SJCRH30 (cell line): ENCODE data around the gene MAML2. TPM values are rescaled to one million over a fixed set of nuclear protein-coding genes. Genes with fewer than 3 reads are reported as not detected.
A peak's percentile ranks its signal among the peaks of the same experiment; 100 is the strongest.

Source experiments
- DNase-seq, 2 experiments: peaks; one replicate each; pipeline ENCODE4 v3.0.0-alpha.2; 2015 to 2020
- H3K27ac ChIP-seq: fragments of 250-450 bp; sonication (Bioruptor Pico); 2 replicates; pipeline ENCODE4 v1.5.1; 2020; ENCODE audit warnings: mild to moderate bottlenecking, moderate library complexity
- H3K27me3 ChIP-seq: fragments of 250-450 bp; sonication (Bioruptor Pico); 2 replicates; pipeline ENCODE4 v1.5.1; 2020; ENCODE audit warnings: mild to moderate bottlenecking, moderate library complexity
- H3K36me3 ChIP-seq: fragments of 250-450 bp; sonication (Bioruptor Pico); 2 replicates; pipeline ENCODE4 v1.5.1; 2020; ENCODE audit warnings: mild to moderate bottlenecking, moderate library complexity
- H3K4me1 ChIP-seq: fragments of 250-450 bp; sonication (Bioruptor Pico); 2 replicates; pipeline ENCODE4 v1.5.1; 2020; ENCODE audit warnings: mild to moderate bottlenecking, moderate library complexity
- H3K4me3 ChIP-seq: fragments of 250-450 bp; sonication (Bioruptor Pico); 2 replicates; pipeline ENCODE4 v1.5.1; 2020; ENCODE audit warnings: mild to moderate bottlenecking, moderate library complexity
- H3K9me3 ChIP-seq: fragments of 250-450 bp; sonication (Bioruptor Pico); replicated peaks from 2 replicates; pipeline ENCODE4 v1.5.1; 2020; ENCODE audit warnings: mild to moderate bottlenecking, moderate library complexity
- total RNA-seq: library from RNA; depleted of rRNA; stranded (reverse); fragments of >200 nt; shearing (Covaris generic); gene quantifications from 2 replicates; pipeline ENCODE4 v1.2.3, GENCODE V29; 2014

The MAML2 gene
- total RNA-seq, 1 experiment from 2014 or later, result 2.1 TPM

DNA sequence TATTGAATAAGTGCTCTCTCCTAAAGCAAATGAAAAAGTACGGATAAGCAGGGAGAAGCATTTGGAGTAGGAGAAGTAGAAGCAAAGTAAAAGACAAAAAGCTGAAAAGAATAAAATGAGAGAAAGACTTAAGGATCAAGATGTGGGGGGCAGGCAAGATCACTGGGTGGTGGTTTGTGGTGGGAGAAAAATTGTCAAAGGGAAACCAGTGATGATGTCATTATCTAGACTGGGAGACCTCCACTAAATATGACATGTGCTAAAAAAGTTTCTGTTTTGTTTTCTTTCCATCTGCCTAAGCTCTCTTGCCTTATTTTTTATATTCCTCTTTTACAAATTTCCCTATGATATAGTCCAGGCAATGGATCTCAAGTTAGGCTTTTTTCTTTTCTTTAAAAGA lies 14.8 kb upstream of the MAML2 start:
- H3K4me1 ChIP-seq, result no peaks in the 10 kb centered on the region
- H3K27ac ChIP-seq, result no peak overlapping the region
- no peak overlapping the region for H3K4me3 ChIP-seq
- H3K36me3 ChIP-seq, result no peaks in the 10 kb centered on the region; the same call in 1 of the 2 replicates
- no peaks in the 10 kb centered on the region for H3K9me3 ChIP-seq
- no peak for DNase-seq
- no peaks in the 10 kb centered on the region for H3K27me3 ChIP-seq

DNA sequence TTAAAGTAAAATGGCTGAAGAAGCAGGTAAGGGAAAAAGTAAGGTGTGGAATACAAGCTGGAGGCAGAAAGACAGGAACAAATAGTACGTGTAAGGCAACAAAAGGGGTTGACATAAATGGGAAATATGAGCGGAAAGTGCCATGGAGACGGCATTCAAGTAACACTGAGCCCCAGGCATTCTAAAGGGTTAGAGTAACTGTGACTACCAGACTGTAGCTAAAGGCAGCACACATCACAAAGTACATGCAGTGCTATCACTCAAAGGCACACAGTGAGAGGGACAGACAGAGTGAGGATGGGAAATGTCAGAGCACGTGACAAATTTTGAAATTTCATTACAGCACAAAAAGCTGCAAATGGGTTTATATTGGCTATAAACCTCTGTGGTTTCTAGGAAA lies 13.9 kb upstream of the MAML2 start:
- Histone ChIP-seq H3K27ac (no peak overlapping the region), H3K36me3 (no peaks in the 10 kb centered on the region; the same call in 1 of the 2 replicates), H3K4me1 (no peaks in the 10 kb centered on the region), H3K27me3 (no peaks in the 10 kb centered on the region), H3K4me3 (no peak overlapping the region), H3K9me3 (no peaks in the 10 kb centered on the region)
- DNase-seq, result no peak

- Histone ChIP-seq H3K27ac (peak overlapping the region; percentile 36; the same call in 1 of the 2 replicates), H3K9me3 (no peaks in the 10 kb centered on the region), H3K27me3 (no peaks in the 10 kb centered on the region), H3K4me1 (no peaks in the 10 kb centered on the region), H3K4me3 (peak overlapping the region; percentile 65), H3K36me3 (no peaks in the 10 kb centered on the region)
- DNase-seq, result peak in 1 of 2 experiments; percentile 4
Measured at GRCh38 chr11:96342014-96342960, 708 bp downstream of the MAML2 start.

DNA sequence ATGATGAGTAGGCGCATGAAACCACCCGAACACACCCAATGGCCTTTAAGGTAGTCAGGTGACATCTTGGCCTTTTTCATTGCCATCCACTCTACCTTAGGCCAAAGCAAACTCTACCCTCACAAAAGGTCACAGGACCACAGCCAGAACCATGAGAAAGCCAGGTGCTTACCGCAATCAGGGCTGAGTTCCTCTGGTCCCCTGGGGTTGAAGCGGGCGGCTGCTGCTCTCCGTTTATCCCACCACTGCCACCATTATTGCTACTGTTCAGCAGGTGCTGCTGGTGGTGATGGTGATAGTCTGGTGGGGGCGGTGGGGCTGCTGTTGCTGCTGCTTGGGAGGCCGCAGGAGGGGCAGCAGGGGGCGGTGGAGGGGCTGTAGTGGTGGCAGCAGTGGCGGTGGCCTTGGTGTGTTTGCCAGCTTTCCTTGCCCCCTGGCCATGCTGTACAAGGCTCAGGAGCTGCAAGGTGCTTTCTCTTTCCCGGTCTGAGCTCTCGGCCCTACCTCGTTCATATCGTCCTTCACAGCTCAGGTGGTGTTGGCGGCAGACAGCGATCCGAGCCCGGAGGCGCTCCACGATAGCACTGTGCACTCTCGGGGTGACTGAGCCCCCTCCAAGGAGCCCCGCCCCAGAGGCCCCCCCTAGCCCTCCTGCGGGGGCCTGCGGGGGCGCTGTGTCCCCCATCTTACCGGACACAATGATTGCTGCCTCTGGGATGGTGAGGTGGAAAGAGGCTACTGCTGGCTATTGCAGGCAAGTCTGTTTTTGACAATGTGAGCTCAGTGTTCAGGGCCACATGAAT lies 1.6 kb downstream of the MAML2 start:
- DNase-seq, result peak; percentile 6 to 8
- no peaks in the 10 kb centered on the region for H3K27me3 ChIP-seq
- no peaks in the 10 kb centered on the region for H3K36me3 ChIP-seq
- H3K27ac ChIP-seq, result no peak overlapping the region
- no peak overlapping the region; the same call in 1 of the 2 replicates for H3K4me3 ChIP-seq
- H3K9me3 ChIP-seq, result no peaks in the 10 kb centered on the region
- no peaks in the 10 kb centered on the region for H3K4me1 ChIP-seq

- no peak for DNase-seq
- Histone ChIP-seq H3K27ac (no peak overlapping the region), H3K4me3 (no peak overlapping the region), H3K36me3 (no peaks in the 10 kb centered on the region), H3K9me3 (no peaks in the 10 kb centered on the region), H3K4me1 (no peaks in the 10 kb centered on the region), H3K27me3 (no peaks in the 10 kb centered on the region)
Measured at GRCh38 chr11:96340555-96340885, 2.5 kb downstream of the MAML2 start.

- Histone ChIP-seq H3K27me3 (no peaks in the 10 kb centered on the region), H3K4me3 (no peak overlapping the region), H3K27ac (no peak overlapping the region), H3K36me3 (no peaks in the 10 kb centered on the region), H3K4me1 (no peaks in the 10 kb centered on the region), H3K9me3 (no peaks in the 10 kb centered on the region)
- no peak for DNase-seq
Measured at GRCh38 chr11:96339706-96340554, 3.1 kb downstream of the MAML2 start.

DNA sequence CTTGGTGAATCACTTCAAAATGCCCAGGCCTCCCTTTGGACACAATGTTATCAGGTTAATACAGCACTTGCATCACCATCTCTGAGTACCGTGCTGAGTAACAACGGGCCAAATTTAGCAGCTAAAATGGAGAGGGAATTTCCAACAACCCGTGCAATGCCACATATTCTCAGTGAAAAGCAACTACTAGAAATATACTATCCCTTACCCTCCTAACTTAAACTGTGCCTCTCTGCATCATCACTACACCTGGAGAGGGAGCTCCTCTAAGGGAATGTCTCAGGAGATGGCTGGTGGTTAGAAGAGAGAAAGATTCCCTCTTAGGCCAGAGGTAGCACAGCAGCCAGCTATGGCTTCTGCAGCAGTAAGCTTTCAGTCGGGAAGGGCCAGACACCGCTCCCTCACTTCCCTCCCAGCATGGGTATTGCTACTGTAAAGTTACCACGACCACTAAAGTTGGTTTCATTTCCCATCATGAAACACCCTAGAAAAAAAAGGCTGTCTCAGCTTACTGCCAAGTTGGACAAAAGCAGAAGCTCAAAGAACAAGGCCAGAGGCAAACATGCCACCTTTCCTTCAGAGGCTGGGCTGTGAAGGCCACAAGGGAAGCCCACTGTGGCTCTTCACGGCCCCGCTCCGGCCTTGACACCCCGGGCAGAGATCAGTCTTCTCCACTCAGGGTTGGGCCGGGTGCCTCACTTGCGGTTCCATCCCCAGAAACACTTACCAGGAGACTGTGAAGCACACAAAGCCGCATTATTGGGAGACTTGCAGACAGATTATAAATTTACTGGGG lies 3.9 kb downstream of the MAML2 start:
- Histone ChIP-seq H3K27ac (no peak overlapping the region), H3K36me3 (no peaks in the 10 kb centered on the region), H3K9me3 (no peaks in the 10 kb centered on the region), H3K27me3 (no peaks in the 10 kb centered on the region), H3K4me1 (no peaks in the 10 kb centered on the region), H3K4me3 (no peak overlapping the region)
- DNase-seq, result no peak

- Histone ChIP-seq H3K4me1 (no peaks in the 10 kb centered on the region), H3K9me3 (no peaks in the 10 kb centered on the region), H3K4me3 (no peak overlapping the region), H3K27ac (no peak overlapping the region), H3K27me3 (no peaks in the 10 kb centered on the region), H3K36me3 (no peaks in the 10 kb centered on the region)
- no peak for DNase-seq
Measured at GRCh38 chr11:96337541-96338431, 5.2 kb downstream of the MAML2 start.

DNA sequence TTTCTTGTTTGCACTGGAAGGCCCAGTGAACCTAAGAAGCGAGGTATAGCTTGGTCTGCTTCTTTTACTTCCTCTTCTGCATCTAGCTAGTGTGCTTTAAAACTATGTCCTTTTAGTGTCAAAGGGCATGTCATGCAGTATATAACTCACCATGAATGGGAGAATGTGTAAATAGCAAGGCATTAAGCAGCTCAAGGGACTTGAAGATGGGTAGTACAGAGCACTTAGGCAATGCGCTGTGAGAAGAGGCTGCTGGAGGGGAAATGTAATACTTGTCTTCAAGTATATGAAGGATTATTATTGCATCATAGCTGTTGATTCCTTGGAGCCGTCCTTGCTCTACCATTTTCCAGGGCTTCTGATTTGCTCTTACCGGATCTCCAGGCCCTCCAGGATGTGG lies 7.6 kb downstream of the MAML2 start:
- Histone ChIP-seq H3K27me3 (no peaks in the 10 kb centered on the region), H3K4me1 (no peaks in the 10 kb centered on the region), H3K36me3 (no peaks in the 10 kb centered on the region), H3K9me3 (no peaks in the 10 kb centered on the region), H3K4me3 (no peak overlapping the region), H3K27ac (no peak overlapping the region)
- no peak for DNase-seq

GRCh38 chr11:96334219-96334618 lies 8.8 kb downstream of the MAML2 start:
- no peaks in the 10 kb centered on the region for H3K9me3 ChIP-seq
- no peaks in the 10 kb centered on the region for H3K27me3 ChIP-seq
- peaks cover 4% of the 10 kb centered on the region; the same call in 1 of the 2 replicates for H3K4me1 ChIP-seq
- H3K27ac ChIP-seq, result no peak overlapping the region
- no peak for DNase-seq
- H3K4me3 ChIP-seq, result no peak overlapping the region
- H3K36me3 ChIP-seq, result no peaks in the 10 kb centered on the region

DNA sequence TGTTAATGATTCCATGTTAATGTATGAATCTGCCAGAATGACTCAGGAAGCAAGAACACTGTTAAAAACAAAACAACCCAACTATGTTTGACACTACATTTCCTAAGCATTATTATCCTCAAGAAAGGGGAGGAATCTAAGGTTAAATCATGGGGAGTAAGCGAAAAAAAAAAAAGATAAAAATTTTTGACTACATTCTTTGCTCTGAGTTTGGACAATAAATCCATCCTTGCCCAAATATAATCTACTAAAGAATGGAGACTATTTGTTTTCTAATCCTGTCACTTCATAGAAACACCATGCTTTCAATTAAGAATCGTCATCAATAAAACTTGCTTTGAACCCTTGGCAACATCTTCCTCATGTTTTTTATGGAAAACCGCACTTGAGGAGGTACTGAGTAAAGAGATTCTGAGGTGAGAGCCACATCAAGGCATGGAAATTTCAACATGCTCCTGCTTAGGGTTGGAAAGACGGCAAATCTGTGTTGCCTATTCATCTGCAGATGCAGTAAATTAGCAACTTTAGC lies 9.7 kb downstream of the MAML2 start:
- DNase-seq, result no peak
- Histone ChIP-seq H3K9me3 (no peaks in the 10 kb centered on the region), H3K27ac (no peak overlapping the region), H3K36me3 (no peaks in the 10 kb centered on the region), H3K4me3 (no peak overlapping the region), H3K27me3 (no peaks in the 10 kb centered on the region), H3K4me1 (peaks cover 7% of the 10 kb centered on the region; the same call in 1 of the 2 replicates)

DNA sequence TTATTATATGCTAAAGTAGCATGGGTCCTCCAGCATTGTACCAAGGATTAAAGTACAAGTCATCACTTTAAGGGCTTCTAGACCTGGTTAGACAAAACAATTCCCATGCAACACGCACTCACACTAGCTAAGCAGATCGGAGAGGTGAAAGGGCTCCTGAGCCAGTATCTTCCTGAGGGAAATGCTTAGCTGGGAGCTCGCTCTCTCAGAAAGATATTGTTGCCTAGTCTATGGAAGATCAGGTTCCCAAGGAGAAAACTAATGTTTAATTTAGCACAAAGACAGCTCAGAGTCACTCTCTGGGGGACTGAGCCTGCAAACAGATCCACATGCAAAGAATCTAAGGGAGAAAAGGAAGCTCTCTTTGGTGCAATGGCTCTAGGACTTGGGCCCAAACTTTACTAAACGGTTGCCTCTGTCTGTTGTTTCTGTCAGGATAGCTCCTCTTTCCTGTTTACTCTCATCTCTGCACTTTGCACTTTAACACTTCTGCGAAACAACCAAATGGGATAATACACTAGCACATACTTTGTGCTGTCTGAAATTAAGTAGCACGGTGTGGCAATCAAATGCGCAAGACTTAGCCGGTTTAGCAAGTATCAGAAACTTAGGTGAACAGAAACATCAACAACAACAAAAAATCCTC lies 10.7 kb downstream of the MAML2 start:
- Histone ChIP-seq H3K27me3 (no peaks in the 10 kb centered on the region), H3K36me3 (no peaks in the 10 kb centered on the region), H3K27ac (no peak overlapping the region), H3K4me3 (no peak overlapping the region), H3K4me1 (peaks cover 7% of the 10 kb centered on the region; the same call in 1 of the 2 replicates), H3K9me3 (no peaks in the 10 kb centered on the region)
- DNase-seq, result no peak
